Neural progenitor cell (in vitro differentiated cells): ENCODE results near the gene SPRY4.

Experiments used
- CTCF ChIP-seq: fragments of 200-600 bp; sonication (generic); IDR thresholded peaks from 2 replicates; pipeline ENCODE4 v1.5.1; 2017; ENCODE audit warnings: antibody characterized with exemption, mild to moderate bottlenecking
- EZH2 ChIP-seq: fragments of 200-600 bp; sonication (generic); IDR thresholded peaks from 2 replicates; pipeline ENCODE4 v1.6.1; 2017; ENCODE audit warnings: antibody characterized with exemption, mild to moderate bottlenecking, moderate library complexity

- TF ChIP-seq CTCF: peak; percentile 43
- TF ChIP-seq EZH2: no peak
These were observed 7.1 kb downstream of the SPRY4 start for GRCh38 chr5:142317753-142318152.
